ENCODE data around the gene ADGRG6.

DNA sequence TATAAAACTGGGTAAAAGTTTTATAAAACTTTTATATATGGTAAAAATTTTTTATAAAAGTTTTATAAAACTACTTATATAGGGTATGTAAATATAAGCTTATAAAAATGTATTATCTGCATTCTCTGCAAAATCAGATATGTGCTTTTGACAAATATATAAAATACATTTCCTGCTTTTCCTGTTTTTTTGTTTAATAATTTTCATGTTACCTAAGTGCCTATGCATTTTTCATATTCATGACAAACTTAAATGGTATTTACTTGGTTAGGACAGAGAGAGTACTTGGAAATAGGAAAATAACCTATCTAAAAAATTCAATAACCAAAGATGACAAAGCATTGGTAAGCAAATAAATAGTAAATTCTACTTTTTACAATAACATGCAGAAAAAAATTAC, 41.2 kb downstream of the ADGRG6 start:
- TF ChIP-seq POLR2A (IDR thresholded peaks at IDR 0.05; ENCODE audit: low read length) (no peak), GATA1 (IDR thresholded peaks at IDR 0.05; ENCODE audit: low read depth, low read length) (no peak)
